Erythroblast (primary cell): ENCODE results near the gene INSM1.

Source experiments
- GATA1 ChIP-seq: IDR thresholded peaks from 2 replicates; pipeline ENCODE4 v1.6.1; 2011; ENCODE audit warnings: low read depth, mild to moderate bottlenecking, control low read depth, low read length, moderate library complexity
- POLR2A ChIP-seq: IDR thresholded peaks from 2 replicates; pipeline ENCODE4 v1.6.1; 2011; ENCODE audit warnings: mild to moderate bottlenecking, low read length

- TF ChIP-seq POLR2A = no peak
- no peak for TF ChIP-seq GATA1
Measured at GRCh38 chr20:20365480-20366161, 2.3 kb upstream of the INSM1 start.
